Measurements from ENCODE around the gene TMEM30A.
A peak's percentile ranks its signal among the peaks of the same experiment; 100 is the strongest.

Gene TMEM30A

DNA sequence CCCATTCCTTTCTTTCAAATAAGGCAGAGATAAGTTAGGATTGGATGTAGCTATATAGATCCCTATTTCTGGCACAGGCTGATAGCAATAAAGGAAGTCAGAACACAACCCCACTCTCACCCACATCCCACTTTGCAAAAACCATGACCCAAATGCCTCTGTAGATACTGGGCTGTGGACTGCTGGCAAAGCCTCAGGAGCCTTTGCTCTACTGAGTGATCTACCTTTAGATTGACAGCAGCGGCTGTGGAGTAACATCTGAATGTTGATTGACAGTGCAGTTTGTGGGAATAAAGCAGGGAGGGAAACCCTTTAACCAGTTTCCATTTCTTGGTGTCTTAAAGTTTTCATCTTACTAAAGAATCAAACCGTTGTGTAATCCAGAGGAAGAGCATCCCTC, 6.7 kb upstream of the TMEM30A start:
- no peak for DNase-seq

DNA sequence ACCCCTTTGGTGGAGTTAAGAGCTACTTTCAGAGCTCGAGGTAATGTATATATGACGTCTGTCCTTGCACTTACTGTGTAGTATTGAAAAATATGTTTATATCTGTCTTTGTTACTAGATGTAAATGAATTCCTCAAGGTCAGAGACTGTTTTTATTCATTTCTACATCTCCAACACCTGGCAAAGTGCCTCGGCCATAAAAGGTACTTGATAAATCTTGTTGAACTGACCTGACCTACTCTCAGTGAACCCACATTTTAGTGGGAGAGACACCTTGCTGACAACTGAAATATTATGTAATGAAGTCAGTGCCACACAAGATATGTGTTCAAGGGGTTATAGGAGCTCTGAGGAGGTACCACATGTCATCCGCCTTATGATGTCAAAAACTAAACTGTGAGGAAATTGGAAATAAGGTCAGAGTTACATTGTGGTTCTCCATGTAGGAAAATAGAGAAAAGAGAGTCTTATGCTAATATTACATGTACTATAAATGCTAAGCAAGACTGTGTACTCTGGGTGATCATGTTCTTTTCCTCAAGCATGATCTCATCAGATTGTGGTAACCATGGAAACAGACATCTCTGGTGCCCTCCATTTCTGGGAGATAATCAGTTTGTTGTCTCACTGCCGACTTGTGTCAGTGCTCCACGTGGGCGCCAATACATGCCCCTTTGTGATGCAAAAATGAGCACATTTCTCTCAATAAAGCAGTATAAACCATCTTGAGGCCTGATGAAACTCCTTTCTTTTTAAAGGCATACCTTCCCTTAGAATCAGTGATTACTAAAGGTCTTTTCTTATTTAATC, 5.7 kb upstream of the TMEM30A start:
- no peak for DNase-seq

DNA sequence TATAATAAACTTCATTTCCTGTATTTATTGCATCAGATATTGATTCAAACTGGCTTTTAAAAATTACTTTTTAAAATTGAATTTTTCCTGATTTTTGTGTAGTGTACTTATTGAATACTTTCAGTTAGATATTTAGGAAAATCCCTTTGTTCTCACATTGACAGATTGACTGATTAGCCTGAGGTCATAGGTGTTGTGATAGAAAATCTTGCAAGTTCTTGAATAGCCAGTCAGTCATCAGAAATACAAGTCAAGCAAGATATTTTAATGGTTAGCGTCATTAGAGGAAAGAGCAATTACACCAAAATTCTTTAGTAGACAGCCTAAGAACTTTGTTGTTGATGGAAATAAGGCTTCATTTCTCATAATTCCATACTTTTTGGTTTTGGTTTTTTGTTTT, 3.4 kb upstream of the TMEM30A start:
- DNase-seq = no peak

DNA sequence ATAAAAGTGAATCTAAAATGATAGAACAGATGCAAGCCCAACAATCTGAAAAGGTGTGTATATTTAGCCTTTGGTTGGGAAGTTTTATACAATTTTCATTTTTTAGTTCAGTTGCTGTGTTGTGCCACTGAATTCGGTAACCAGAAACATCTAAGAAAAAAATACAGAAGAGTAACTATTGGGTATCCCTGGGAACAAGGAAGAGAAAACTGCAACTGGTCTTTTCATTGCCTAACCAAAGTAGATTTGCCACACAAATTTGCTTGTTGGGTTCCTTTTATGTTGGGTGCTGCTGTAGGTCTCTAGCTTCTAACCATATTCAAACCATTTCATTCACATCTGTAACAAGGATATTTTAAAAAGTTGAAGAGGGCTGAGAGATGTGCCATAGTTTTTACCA, 2.8 kb upstream of the TMEM30A start:
- no peak for DNase-seq

DNA sequence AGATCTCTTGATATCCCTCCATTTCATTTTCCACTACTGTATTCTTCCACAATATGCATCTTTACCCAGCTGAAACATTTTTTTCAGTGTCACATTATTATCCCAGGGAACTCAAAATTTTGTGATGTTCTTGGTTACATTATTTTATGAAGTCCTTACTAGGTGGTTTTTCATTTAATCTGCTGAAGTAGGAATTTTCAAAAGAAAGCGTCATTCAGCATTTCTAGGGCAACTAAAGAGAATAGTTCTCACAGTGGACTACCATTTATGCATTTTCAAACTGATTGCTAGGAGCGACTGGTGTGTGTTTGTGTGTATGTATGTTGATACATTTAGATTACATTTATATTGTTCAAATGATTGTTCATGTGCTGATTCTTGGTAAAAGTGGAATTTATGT, 2.4 kb upstream of the TMEM30A start:
- no peak for DNase-seq

DNA sequence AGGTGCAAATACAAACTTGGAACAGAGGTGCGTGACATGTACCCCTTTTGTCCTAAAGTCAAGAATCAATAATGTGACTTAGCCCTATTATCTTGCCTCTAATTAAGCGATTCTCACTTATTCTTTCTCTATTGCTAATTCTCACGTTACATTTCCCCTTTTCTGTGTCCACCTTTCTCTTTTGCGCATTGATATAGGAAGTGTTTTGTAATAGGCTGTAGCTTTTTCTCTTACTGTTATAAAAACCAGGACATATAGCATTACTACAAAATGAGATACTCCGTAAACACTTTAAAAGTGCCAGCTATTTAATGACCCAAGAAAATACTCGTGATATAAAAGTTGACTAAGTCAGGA, 669 bp upstream of the TMEM30A start:
- DNase-seq = no peak

DNA sequence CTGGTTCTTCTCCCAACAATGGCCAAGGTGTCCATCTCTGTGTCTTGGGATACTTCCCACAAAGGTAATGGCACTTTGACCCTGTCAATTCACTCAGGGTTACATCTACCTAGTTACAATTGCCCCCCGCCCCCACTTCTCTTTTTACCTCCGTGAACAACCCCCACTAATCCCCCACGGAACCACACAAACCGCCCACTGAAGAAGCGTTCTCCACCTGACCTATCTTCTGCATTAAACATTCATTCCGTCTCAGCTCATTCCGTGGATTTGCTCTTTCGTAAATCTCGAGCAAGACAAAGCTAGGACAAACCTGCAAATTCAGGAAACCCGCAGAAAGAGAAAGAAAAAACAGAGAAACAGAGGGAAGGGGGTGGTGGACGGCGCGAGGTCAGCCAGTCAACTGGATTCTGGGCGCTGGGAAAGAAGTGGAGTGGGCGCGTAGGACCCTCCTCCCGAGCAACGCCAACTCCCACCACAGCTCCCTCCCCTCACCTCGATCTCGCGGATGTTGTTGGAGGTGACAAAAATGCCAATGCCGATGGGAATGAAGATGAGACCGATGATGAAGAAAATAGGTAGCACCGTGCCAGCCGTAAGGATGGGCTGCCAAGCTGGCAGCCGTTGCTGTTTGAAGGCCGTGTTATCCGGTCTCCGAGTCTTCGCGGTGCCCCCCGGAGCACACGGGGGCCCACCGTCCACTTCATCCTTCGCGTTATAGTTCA, 523 bp downstream of the TMEM30A start:
- peak; percentile 7 to 34 for DNase-seq

DNA sequence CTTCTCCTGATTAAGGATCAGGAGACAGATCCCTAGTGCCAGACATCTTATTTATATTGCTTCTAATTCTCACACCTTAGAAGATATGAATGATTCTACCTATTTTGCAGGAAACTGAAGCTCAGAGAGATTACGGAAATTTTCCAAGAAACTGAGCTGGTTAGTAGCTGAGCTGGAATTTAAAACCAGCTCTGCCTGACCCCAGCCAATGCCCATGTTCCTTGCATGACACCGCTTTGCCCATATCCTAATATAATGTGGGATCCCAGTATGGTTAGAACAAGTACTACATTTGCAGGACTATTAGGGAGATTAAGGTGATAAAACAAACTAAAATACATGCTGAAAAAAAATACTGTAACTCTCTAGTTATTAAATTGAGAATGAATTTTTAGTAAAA, 1.9 kb downstream of the TMEM30A start:
- no peak for DNase-seq

DNA sequence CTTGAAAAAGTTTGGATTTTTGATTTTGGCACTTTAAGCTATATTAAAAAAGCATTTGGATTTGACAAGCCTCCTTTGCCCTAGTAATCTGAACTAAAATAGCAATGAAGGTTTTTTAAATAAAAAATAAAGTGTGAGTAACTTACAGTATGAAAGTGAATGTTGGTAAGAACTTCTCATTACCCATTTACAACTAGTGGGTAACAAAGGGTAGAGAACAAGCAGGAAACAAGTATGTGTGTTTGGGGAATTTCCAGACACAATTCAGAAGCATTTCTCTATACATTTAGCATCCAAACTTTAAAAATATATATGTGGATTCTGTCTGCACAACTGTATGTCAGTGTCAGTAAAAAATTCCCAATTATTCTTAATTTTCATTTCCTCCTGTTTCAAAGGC, 2.9 kb downstream of the TMEM30A start:
- no peak for DNase-seq

DNA sequence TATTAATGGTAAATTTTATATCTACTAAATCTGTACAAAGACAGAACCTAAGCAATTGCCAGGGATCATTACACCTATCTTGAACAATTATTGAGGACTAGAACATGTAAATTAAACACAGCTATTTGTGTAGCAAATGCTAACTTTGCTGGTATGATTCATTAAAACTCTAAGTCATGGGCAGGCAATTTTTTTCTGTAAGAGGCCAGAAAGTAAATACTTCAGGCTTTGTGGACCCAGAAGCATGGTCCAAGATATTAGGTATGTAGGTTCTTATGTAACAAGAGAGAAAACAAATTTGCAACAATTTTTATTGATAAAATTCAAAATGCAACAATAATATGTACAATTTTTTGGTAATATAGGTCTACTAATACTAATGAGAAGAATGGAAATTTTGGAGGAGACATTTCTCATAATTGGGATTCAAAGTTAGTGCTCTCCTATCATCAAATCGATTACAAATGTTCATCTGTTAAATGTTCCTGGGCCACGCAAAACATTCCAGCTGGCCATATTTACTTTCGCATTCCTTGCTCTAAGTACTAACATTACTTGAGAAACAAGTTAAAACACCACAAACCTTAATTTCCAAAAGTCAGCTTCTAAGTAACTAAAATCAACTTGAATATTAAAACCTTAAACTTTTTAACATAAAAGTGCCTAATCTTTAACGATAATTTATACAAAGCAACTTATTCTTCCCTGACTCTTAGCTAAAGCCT, 4.3 kb downstream of the TMEM30A start:
- DNase-seq = no peak

DNA sequence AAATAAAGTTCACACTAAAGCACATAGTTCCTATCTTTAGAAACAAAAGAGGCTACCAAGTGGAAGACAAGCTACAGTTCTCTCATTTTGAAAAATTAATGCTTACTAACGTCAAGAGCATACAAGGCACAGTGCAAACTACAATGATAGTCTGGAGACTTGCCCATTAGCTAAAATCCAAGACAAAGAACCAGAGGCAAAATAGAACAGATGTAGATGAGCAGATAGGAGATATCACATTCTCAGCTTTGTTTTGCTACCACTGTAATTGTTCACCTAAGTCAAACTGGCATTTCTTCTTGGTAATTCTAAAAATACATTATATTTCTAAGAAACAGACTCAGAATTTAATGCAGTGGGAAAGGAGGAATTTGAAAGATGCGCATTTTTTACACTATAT, 5.2 kb downstream of the TMEM30A start:
- DNase-seq = no peak

DNA sequence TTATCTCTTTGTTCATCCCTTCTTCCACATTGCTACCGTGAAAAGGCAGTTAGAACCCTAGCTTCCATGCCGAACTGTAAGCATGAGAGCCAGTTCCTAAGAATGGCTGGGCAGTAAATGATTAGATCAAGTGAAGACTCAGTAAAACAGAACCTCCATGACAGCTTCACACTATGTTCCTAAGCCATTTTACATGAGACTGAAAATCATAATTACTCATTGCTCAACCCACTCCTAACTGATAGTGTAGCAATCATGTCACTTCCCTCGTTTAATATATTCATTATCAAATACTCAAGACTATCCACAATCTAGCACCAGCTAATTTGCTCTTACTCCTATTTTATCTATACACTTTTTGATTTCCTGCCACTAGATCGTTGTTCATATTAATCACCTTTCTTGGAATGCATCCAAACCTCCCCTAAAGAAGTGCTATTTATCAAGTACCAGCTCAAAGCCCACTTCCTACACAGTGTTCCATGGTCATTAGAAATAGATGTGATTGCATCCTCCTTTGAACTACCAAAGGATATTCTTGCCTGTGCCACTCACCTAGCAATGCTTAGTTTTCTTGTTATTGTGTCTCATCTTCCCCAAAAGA, 6.0 kb downstream of the TMEM30A start:
- no peak for DNase-seq

DNA sequence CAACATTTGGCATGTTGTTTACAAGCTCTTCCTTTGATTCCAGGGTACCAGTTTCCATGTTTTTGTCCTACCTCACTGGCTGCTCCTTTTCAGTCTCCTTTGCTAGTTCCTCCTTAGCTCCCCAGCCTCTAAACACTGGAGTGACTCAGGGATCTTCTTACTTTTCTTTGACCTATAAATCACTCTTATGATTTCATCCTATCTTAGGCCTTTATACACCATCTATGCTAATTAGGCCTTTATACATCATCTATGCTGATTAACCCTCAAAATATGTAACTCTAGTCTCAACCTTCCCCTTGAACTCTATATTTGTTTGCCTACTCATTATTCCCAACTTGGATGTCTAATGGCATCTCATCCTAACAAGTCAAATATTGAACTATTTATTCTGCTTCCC, 9.5 kb downstream of the TMEM30A start:
- no peak for DNase-seq

DNA sequence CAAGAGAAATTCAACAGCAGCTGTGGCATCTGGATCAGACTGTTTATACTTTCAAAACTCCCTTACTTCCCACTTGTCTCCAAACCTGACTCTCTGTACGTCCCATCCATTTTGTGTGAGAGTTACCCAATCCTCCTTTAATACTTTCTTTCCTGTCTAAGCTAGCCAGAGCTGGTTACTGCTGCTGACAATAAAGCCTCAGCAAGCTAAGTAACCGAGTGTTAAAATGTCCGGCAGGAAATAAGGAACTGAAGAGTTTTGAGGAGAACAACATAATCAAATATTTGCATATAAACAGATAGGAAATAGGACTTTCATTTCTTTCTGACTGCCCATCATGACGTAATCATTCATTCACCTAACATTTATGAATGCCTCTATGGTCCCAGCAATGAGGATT, 11.6 kb downstream of the TMEM30A start:
- DNase-seq = no peak

DNA sequence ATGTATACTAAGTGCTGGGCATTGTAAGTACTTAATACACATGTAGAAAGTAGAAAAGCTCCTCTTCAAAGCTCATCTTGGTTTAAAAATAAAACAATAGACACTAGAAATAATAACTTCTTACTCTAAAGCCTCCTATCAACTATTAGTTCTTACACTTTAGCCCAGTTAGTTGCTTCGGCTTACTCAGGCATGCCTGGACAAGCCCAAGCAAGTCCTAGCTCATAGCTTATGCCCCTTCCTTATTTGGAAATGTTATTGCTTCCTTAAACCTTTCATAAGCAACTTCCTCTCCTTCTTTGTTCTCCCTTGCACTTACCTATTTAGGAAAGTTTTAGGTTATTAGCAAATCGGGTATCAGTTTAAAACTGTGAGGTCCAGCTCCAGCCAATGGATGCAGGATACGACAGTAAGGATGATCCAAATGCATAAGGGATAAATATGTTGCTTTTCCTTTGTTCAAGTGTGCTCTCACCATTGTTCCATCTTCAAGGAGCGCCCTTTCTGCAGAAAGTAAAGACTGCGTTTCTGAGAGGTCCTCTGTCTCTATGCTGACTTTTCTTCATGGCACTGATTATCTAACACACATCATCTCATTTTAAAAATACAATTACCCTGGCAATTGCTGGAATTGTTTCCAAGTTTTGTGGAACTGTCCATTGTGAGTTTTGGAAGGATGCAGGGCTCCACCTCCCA, 12.3 kb downstream of the TMEM30A start:
- DNase-seq = no peak

DNA sequence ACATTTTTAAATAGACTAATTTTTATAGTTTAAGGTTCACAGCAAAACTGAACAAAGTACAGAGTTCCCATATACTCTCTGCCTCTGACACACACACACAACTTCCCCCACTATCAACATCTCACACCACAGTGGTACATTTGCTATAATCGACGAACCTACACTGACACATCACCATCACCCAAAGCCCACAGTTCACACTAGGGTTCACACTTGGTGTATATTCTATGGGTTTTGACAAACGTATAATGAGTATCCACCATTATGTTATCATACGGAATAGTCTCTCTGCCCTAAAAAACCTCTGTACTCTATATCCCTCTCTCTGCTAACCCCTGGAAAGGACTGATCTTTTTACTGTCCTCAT, 15.6 kb downstream of the TMEM30A start:
- no peak for DNase-seq

DNA sequence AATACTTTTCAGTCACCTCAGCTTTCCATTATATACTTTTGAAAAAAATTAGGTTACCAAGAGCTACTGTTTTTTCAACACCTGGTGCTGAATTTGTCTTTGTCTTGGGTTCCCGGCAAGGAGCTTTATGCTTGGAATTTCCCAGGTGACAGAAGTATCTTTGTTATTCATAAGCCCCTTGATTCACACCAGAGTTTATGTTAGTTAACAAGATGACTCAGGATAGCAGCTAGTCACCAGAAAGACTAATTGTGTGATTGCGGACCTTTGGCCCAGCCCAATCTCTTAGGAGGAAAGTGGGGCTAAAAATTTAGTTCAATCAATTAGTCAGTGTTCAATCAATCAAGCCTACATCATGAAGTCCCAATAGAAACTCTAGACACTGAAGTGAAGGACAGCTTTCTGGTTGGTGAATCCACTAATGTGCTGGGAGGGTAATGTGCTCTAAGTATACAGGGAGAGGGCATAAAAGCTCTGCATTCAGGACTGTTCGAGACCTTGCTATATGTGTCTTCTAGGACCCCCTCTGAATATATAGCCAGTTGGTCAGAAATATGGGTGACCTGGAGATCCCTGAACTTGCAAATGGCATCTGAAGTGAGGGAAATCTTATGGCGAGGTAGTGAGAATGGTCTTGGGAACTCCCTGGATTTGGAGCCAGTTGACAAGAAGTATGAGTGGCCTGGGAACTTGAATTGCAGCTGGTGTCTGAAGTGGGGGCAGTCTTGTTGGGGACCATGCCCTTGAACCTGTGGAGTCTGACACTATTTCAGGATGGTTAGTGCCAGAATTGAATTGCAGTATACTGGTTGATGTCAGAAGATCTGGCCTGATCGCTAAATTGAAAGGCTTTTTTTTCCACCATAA, 16.2 kb downstream of the TMEM30A start:
- no peak for DNase-seq

DNA sequence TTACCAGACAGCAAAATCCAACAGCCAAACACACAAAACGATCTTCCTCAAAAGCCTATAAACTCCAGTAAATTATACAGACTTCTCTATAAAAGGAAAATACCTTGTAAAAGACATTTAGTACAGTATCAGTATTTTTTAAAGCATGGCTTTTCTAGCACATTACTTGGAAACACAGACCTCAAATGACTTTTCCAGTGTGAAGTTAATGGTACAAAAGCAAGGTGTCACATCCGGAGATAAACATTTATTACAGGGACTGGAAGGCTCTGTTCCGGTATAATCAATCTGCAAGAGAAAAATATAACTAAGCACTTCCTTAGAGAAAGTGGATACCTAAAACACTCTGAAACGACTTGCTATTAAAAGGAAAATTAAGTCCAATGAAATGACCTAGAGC, 17.1 kb downstream of the TMEM30A start:
- DNase-seq = no peak

DNA sequence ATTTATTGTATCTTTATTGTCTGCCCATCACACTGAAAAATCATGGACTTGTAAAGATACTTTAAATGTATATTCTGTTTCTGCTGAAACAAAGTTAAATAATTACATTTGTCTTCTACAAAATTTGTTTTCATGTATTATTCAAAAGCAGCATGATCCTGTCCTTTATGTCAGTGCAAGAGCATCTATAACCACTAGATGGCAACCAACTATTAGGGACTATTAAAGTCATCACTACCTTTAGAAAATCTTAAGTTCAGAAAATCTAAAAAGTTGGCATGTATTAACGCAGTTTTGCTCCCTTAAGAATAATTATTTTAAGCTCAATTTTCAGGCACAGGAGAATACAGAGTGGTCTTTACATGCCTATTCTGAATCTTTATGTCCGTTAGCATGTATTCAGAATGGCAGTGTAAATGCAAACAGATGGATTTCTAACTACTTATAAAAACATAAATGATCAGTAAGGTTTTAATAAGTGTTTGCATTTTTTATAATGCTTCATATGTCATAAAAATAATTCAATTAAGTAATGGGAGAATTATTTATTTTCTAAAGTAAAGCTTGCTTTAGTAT, 17.8 kb downstream of the TMEM30A start:
- DNase-seq = peak; percentile 26

DNA sequence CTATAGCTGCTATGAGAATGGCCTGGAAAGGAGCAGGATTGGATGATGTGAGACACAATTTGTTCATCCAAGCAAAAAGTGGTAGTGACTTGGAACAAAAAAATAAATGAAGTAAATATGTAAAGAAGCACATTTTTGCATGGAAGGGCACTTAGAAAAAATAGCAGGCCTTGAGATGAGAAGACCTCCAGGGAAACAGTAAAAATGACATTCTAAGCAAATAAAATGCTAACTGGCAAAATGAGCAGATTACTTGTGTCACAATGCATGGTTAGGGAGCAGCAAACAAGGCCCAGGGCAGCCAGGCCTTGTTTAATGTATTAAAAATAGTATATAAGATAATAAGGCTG, 21.2 kb downstream of the TMEM30A start:
- DNase-seq = no peak

DNA sequence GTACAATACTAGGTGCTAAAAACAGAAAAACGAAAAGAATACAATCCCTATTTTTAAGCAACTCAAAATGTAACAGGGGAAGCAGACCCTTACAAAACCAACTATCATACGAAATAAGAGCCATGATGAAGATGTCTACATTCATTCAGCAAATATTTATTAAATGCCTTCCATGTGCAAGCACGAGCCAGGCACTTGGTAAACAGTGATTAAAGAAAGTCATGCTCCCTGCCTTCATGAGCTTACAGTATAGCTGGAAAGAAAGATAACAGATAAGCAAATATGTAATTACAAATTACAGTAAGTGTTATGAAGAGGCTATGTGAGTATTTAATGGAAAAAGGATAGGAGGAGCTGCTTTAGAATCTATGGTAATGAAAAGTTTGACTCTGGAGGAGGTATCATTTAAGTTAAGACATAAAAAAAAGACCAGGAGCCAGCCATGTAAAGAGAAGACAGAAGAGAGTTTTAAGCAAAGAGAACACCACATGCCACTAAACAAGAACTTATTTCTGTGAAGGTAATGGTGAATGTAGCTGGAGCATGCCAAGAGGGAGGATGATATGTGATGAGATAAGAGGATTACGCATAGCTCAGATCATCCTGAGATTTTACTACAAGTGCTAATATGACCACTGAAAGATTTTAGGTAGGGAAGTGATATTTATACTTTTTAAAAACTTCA, 21.7 kb downstream of the TMEM30A start:
- DNase-seq = no peak
